Measurements from ENCODE around the gene LRRTM4. TPM values are rescaled to one million over a fixed set of nuclear protein-coding genes. Genes with fewer than 3 reads are reported as not detected.

Gene LRRTM4
- polyA plus RNA-seq, 1 donor (not counting 4 experiments of a cell fraction or from before 2014, with no cell fraction given): not detected

GRCh38 chr2:77391119-77391518 is 131.1 kb downstream of the LRRTM4 start:
- Histone ChIP-seq H3K4me3 (ENCODE audit: control insufficient read depth in 2 of 3, extremely low read depth in 1 of 3, insufficient read depth in 2 of 3, low read depth in 1 of 3, low read length in 3 of 3) (no peak overlapping the region), H4K20me1 (ENCODE audit: control insufficient read depth, extremely low read depth, insufficient read depth, low read length) (no peaks in the 10 kb centered on the region), H3K36me3 (ENCODE audit: control insufficient read depth in 2 of 2, extremely low read depth in 1 of 2, insufficient read depth in 2 of 2, low read length in 2 of 2) (no peaks in the 10 kb centered on the region), H2AFZ (ENCODE audit: control insufficient read depth, low read length) (no peak overlapping the region), H3K27me3 (ENCODE audit: control insufficient read depth, extremely low read depth, insufficient read depth, low read length) (no peaks in the 10 kb centered on the region), H3K4me2 (ENCODE audit: control insufficient read depth, extremely low read depth, insufficient read depth, low read depth, low read length) (no peak overlapping the region), H3K9me1 (ENCODE audit: control insufficient read depth, extremely low read depth, insufficient read depth, low read length) (no peaks in the 10 kb centered on the region), H3K9ac (ENCODE audit: control insufficient read depth, extremely low read depth, insufficient read depth, low read length) (no peak overlapping the region), H3K79me2 (ENCODE audit: control insufficient read depth, insufficient read depth, low read length) (no peaks in the 10 kb centered on the region), H3K9me3 (ENCODE audit: control insufficient read depth, low read depth, low read length) (no peaks in the 10 kb centered on the region), H3K4me1 (ENCODE audit: control insufficient read depth, extremely low read depth, insufficient read depth, low read length) (no peaks in the 10 kb centered on the region), H3K27ac (ENCODE audit: control insufficient read depth, insufficient read depth, low read length) (no peak overlapping the region)
- TF ChIP-seq CTCF (optimal IDR thresholded peaks at IDR 0.05 in 1 of 3, IDR thresholded peaks at IDR 0.05 in 1 of 3, conservative IDR thresholded peaks at IDR 0.05 in 1 of 3; ENCODE audit: extremely low read depth in 1 of 3, insufficient read depth in 2 of 3, low read length in 3 of 3) (no peak), EZH2 (IDR thresholded peaks at IDR 0.05; ENCODE audit: low read length) (no peak)
- FAIRE-seq (no peak), DNase-seq (ENCODE audit: low read depth, low spot score) (no peak)
- dilution Hi-C loops (cut with MboI; ENCODE audit: extremely low pct_ligation_motif_present, low sequenced_read_pairs): no loop called here

- H3K4me2 ChIP-seq (ENCODE audit: control insufficient read depth, extremely low read depth, insufficient read depth, low read depth, low read length): no peak overlapping the region
- H3K4me3 ChIP-seq (ENCODE audit: control insufficient read depth in 2 of 3, extremely low read depth in 1 of 3, insufficient read depth in 2 of 3, low read depth in 1 of 3, low read length in 3 of 3): no peak overlapping the region
- no peaks in the 10 kb centered on the region for H3K36me3 ChIP-seq (ENCODE audit: control insufficient read depth in 2 of 2, extremely low read depth in 1 of 2, insufficient read depth in 2 of 2, low read length in 2 of 2)
- no peaks in the 10 kb centered on the region for H4K20me1 ChIP-seq (ENCODE audit: control insufficient read depth, extremely low read depth, insufficient read depth, low read length)
- no peak for DNase-seq (ENCODE audit: low read depth, low spot score)
- no peaks in the 10 kb centered on the region for H3K4me1 ChIP-seq (ENCODE audit: control insufficient read depth, extremely low read depth, insufficient read depth, low read length)
- no peaks in the 10 kb centered on the region for H3K27me3 ChIP-seq (ENCODE audit: control insufficient read depth, extremely low read depth, insufficient read depth, low read length)
- no peaks in the 10 kb centered on the region for H3K79me2 ChIP-seq (ENCODE audit: control insufficient read depth, insufficient read depth, low read length)
- H3K27ac ChIP-seq (ENCODE audit: control insufficient read depth, insufficient read depth, low read length): no peak overlapping the region
- no peak for TF ChIP-seq EZH2 (IDR thresholded peaks at IDR 0.05; ENCODE audit: low read length)
- no peak for TF ChIP-seq CTCF (optimal IDR thresholded peaks at IDR 0.05 in 1 of 3, IDR thresholded peaks at IDR 0.05 in 1 of 3, conservative IDR thresholded peaks at IDR 0.05 in 1 of 3; ENCODE audit: extremely low read depth in 1 of 3, insufficient read depth in 2 of 3, low read length in 3 of 3)
- dilution Hi-C loops (cut with MboI; ENCODE audit: extremely low pct_ligation_motif_present, low sequenced_read_pairs): no loop called here
- H3K9me1 ChIP-seq (ENCODE audit: control insufficient read depth, extremely low read depth, insufficient read depth, low read length): no peaks in the 10 kb centered on the region
- no peaks in the 10 kb centered on the region for H3K9me3 ChIP-seq (ENCODE audit: control insufficient read depth, low read depth, low read length)
- FAIRE-seq: no peak
- no peak overlapping the region for H3K9ac ChIP-seq (ENCODE audit: control insufficient read depth, extremely low read depth, insufficient read depth, low read length)
- H2AFZ ChIP-seq (ENCODE audit: control insufficient read depth, low read length): no peak overlapping the region
Measured at GRCh38 chr2:77387324-77387723, 134.9 kb downstream of the LRRTM4 start.
